Thyroid gland (tissue), 4 donors: ENCODE results near the gene GLIPR1L2. TPM values are rescaled to one million over a fixed set of nuclear protein-coding genes. Genes with fewer than 3 reads are reported as not detected.

Source experiments
- DNase-seq, 2 donors: peaks; one replicate each; pipeline ENCODE4 v3.0.0-alpha.2; 2019
- H3K27ac ChIP-seq, 3 donors: fragments of 200-600 bp; sonication (generic); 1 replicate in 2 of 3; 2 replicates in 1 of 3; pipeline ENCODE4 v1.5.1; 2016 to 2019; ENCODE audit warnings: mild to moderate bottlenecking in 1 of 3, moderate library complexity in 1 of 3
- H3K27me3 ChIP-seq: fragments of 200-600 bp; sonication (generic); one replicate; pipeline ENCODE4 v1.5.1; 2019
- H3K36me3 ChIP-seq, 2 donors: fragments of 200-600 bp; sonication (generic); one replicate each; pipeline ENCODE4 v1.5.1; 2016 to 2019
- H3K4me1 ChIP-seq, 2 donors: fragments of 200-600 bp; sonication (generic); one replicate each; pipeline ENCODE4 v1.5.1; 2017 to 2019
- H3K4me3 ChIP-seq, 3 donors: fragments of 200-600 bp; sonication (generic); replicated peaks in 1 of 3; 1 replicate in 2 of 3; 2 replicates in 1 of 3; pipeline ENCODE4 v1.5.1; 2016; ENCODE audit warnings: mild to moderate bottlenecking in 1 of 3
- H3K9me3 ChIP-seq: fragments of 200-600 bp; sonication (generic); one replicate; pipeline ENCODE4 v1.5.1; 2017
- POLR2A ChIP-seq, 2 donors: fragments of 450-650 bp; IDR thresholded peaks; one replicate each; pipeline ENCODE4 v1.6.1; 2017; ENCODE audit warnings: antibody characterized with exemption in 2 of 2, mild to moderate bottlenecking in 2 of 2, moderate library complexity in 1 of 2
- WGBS, 2 donors: methylation state at CpG; one replicate each; pipeline ENCODE4 v1.1.5; 2017; 5-methylcytosine and 5-hydroxymethylcytosine counted together
- intact Hi-C: fragments of 100-400 bp; cut with DNase I; formaldehyde crosslinking; loops from one replicate; pipeline ENCODE4 v1.15.1; 2023
- total RNA-seq, 4 donors: library from RNA; depleted of rRNA; stranded (reverse); fragments of >200 nt; gene quantifications; one replicate each; pipeline ENCODE4 v1.2.3, GENCODE V29; 2016
- TF ChIP-seq, protein P1 (sequence below), 6 experiments: fragments of 200-600 bp in 3 of 6; fragments of 450-650 bp in 3 of 6; sonication (generic) in 3 of 6; IDR thresholded peaks; one replicate each; pipeline ENCODE4 v1.5.1; 2016 to 2019; ENCODE audit warnings: antibody characterized with exemption in 6 of 6, mild to moderate bottlenecking in 2 of 6, inconsistent platforms in 1 of 6, moderate library complexity in 1 of 6

The GLIPR1L2 gene
- total RNA-seq, 4 donors from 2014 or later, result 0.38 to 6.5 (median 2.2) TPM

DNA sequence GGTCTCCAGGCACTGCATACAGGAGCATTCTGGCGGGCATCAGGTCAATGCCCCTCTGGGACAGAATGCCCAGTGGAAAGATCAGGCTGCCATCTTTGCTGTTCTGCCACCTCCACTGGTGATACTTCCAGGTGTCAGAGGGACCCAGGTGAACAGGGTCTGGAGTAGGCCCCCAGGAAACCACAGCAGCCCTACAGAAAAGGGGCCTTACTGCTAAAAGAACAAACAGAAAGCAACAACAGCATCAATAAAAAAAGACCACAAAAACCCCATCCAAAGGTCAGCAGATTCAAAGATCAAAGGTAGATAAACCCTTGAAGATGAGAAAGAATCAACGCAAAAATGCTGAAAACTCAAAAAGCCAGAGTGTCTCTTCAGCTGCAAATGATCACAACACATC lies 40.5 kb upstream of the GLIPR1L2 start:
- Histone ChIP-seq H3K27ac (no peak overlapping the region), H3K36me3 (no peaks in the 10 kb centered on the region), H3K9me3 (no peaks in the 10 kb centered on the region), H3K27me3 (no peaks in the 10 kb centered on the region), H3K4me3 (no peak overlapping the region), H3K4me1 (no peaks in the 10 kb centered on the region)
- TF ChIP-seq POLR2A (IDR thresholded peaks at IDR 0.05), result no peak
- TF ChIP-seq, protein P1, sequence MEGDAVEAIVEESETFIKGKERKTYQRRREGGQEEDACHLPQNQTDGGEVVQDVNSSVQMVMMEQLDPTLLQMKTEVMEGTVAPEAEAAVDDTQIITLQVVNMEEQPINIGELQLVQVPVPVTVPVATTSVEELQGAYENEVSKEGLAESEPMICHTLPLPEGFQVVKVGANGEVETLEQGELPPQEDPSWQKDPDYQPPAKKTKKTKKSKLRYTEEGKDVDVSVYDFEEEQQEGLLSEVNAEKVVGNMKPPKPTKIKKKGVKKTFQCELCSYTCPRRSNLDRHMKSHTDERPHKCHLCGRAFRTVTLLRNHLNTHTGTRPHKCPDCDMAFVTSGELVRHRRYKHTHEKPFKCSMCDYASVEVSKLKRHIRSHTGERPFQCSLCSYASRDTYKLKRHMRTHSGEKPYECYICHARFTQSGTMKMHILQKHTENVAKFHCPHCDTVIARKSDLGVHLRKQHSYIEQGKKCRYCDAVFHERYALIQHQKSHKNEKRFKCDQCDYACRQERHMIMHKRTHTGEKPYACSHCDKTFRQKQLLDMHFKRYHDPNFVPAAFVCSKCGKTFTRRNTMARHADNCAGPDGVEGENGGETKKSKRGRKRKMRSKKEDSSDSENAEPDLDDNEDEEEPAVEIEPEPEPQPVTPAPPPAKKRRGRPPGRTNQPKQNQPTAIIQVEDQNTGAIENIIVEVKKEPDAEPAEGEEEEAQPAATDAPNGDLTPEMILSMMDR (IDR thresholded peaks at IDR 0.05), result no peak
- DNase-seq, result no peak
- WGBS, 2 donors, result 85 to 89% methylated on average over 2 of the region's 2 CpGs
- intact Hi-C loops, result no loop called here

GRCh38 chr12:75354011-75354410 lies 36.9 kb upstream of the GLIPR1L2 start:
- no peak overlapping the region for H3K27ac ChIP-seq
- TF ChIP-seq POLR2A (IDR thresholded peaks at IDR 0.05), result no peak
- TF ChIP-seq, protein P1 (IDR thresholded peaks at IDR 0.05), result no peak

DNA sequence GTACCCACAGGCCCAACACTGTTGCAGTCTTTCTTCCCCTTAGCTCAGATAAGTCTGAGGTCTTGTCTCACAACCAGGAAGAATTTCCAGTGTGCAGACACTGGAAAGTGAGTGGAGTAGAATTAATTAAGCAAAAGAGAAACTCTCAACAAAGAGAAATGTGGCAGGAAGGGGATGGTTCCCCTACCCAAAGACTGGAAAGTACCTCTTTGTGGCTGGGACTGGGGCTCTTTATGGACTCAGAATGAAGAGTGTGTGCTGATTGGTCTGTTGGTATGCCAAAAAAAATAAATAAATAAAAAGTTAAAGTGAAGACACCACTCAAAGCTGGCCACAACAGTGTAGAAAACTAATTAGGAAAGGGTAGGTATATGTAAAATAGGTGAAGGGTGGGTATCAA lies 30.0 kb upstream of the GLIPR1L2 start:
- no peaks in the 10 kb centered on the region for H3K4me1 ChIP-seq
- H3K27me3 ChIP-seq, result no peaks in the 10 kb centered on the region
- H3K9me3 ChIP-seq, result no peaks in the 10 kb centered on the region
- H3K36me3 ChIP-seq, result no peaks in the 10 kb centered on the region
- no peak for TF ChIP-seq POLR2A (IDR thresholded peaks at IDR 0.05)
- TF ChIP-seq, protein P1 (IDR thresholded peaks at IDR 0.05), result no peak
- DNase-seq, result no peak
- H3K4me3 ChIP-seq, result no peak overlapping the region
- H3K27ac ChIP-seq, result no peak overlapping the region
- intact Hi-C loops, result no loop called here

More at GRCh38 chr12:75354011-75354410, 36.9 kb upstream of the GLIPR1L2 start:
- Histone ChIP-seq H3K4me1 (no peaks in the 10 kb centered on the region), H3K27me3 (no peaks in the 10 kb centered on the region), H3K4me3 (no peak overlapping the region), H3K9me3 (no peaks in the 10 kb centered on the region), H3K36me3 (no peaks in the 10 kb centered on the region)
- no peak for DNase-seq
- intact Hi-C loops, result no loop called here

DNA sequence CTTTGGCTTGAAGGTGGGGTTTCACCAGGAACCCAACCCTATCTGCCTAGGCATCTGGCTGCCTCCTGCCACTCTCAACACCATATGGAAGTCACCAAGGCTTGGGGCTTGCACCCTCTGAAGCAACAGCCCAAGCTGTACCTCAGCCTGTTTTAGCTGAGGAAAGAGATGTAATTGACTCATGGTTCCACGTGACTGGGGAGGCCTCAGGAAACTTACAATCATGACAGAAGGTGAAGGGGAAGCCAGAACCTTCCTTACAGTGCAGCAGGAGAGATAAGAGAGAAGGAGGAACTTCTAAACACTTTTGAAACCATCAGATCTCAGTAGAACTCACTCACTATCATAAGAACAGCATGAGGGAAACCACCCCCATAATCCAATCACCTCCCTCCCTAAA lies 29.5 kb upstream of the GLIPR1L2 start:
- intact Hi-C loops, result no loop called here
- 50 to 60% methylated on average over 1 of the region's 1 CpG for WGBS, 2 donors
- Histone ChIP-seq H3K36me3 (no peaks in the 10 kb centered on the region), H3K4me3 (no peak overlapping the region), H3K4me1 (no peaks in the 10 kb centered on the region), H3K27me3 (no peaks in the 10 kb centered on the region), H3K27ac (no peak overlapping the region), H3K9me3 (no peaks in the 10 kb centered on the region)
- no peak for DNase-seq
- TF ChIP-seq, protein P1 (IDR thresholded peaks at IDR 0.05), result no peak
- no peak for TF ChIP-seq POLR2A (IDR thresholded peaks at IDR 0.05)

DNA sequence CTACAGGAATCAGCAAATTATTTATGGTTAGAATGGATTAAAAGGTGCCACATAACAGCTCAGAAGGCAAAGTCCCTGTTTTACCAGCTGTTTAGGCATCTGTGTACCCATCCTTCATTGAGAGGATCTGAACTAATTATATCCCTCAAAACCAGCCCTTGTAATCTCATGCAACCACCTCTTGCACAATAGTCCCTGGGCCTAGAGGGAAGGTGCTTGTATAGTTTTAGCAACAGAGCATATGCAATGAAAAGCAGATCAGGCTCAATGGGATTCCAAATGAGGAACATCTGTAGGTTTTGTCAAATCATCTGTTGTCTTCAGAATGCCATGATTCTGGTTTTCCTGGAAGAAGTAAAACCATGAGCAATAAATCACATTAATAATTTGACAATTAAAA lies 26.0 kb upstream of the GLIPR1L2 start:
- DNase-seq, result no peak
- Histone ChIP-seq H3K4me1 (no peaks in the 10 kb centered on the region), H3K36me3 (no peaks in the 10 kb centered on the region), H3K27ac (no peak overlapping the region), H3K27me3 (no peaks in the 10 kb centered on the region), H3K9me3 (no peaks in the 10 kb centered on the region), H3K4me3 (no peak overlapping the region)
- intact Hi-C loops, result no loop called here
- TF ChIP-seq, protein P1 (IDR thresholded peaks at IDR 0.05), result no peak
- TF ChIP-seq POLR2A (IDR thresholded peaks at IDR 0.05), result no peak
